Activated naive CD8-positive, alpha-beta T cell treated with anti-CD3 and anti-CD28 coated beads, Interleukin-2, amount 10 ng/mL, durations not matched to agents 7 days and 5 days (primary cell): Measurements from ENCODE around the gene RAB27B. TPM values are rescaled to one million over a fixed set of nuclear protein-coding genes. Genes with fewer than 3 reads are reported as not detected.

ENCODE experiments used
- ATAC-seq: fragments of 150-1000 bp; cut with Tn5 transposase; one replicate; pipeline ENCODE4 v1.10.0; 2021; ENCODE audit warnings: low read depth, moderate library complexity
- POLR2A ChIA-PET: fragments of 350-600 bp; sonication (Branson Sonifier 250); formaldehyde crosslinking; loops from one replicate; lab custom pipeline; 2021; ENCODE audit warnings: antibody characterized with exemption; lab: Charles Lee
- DNase-seq: peaks from one replicate; pipeline ENCODE4 v3.0.0; 2021
- H3K27ac Mint-ChIP-seq: one replicate; pipeline ENCODE4 v1.8.0; 2022; ENCODE audit warnings: mild to moderate bottlenecking, mixed read lengths
- H3K27me3 Mint-ChIP-seq: one replicate; pipeline ENCODE4 v1.8.0; 2022; ENCODE audit warnings: mild to moderate bottlenecking, moderate library complexity, mixed read lengths
- H3K36me3 Mint-ChIP-seq: one replicate; pipeline ENCODE4 v1.8.0; 2021; ENCODE audit warnings: mild to moderate bottlenecking, mixed read lengths
- H3K4me1 Mint-ChIP-seq: one replicate; pipeline ENCODE4 v1.8.0; 2021; ENCODE audit warnings: mixed read lengths
- H3K4me3 Mint-ChIP-seq: one replicate; pipeline ENCODE4 v1.8.0; 2022; ENCODE audit warnings: mild to moderate bottlenecking, moderate library complexity, mixed read lengths
- H3K9me3 Mint-ChIP-seq: one replicate; pipeline ENCODE4 v1.8.0; 2021; ENCODE audit warnings: mixed read lengths
- total RNA-seq, 2 experiments: library from RNA; stranded (reverse); gene quantifications; one replicate each; pipeline ENCODE4 v1.2.3, GENCODE V29; 2021

The RAB27B gene
- total RNA-seq, 2 experiments from 2014 or later = 1.4 to 1.7 TPM

DNA sequence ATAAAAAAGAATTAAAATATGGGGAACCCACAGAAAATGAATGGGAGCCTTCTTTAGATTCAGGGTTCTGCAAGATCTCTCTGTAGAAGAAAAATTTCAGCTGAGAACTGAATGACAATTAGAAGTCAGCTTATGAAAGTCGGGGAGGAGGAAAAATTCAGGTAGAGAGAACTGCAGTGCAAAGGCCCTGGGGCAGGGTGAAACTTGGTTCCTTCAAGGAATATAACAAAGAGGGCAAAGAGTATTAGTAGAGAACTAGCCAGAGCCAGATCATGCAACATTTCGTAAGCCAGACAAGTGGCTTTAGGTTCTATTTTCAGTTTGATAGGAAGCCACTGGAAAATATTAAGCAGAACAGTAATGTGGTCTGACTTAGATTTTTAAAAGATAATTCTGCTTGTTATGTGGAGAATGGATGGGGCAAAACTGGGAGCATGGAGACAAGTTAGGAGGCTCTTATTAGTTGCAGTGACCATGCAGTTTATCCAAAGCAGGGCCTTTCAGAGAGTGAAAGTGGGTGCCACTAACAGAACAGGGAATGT lies 27.9 kb downstream of the RAB27B start:
- Mint-ChIP-seq H3K9me3 (peaks cover 1% of the 10 kb centered on the region), H3K36me3 (no peaks in the 10 kb centered on the region), H3K4me1 (peaks cover 5% of the 10 kb centered on the region), H3K27me3 (peaks cover 20% of the 10 kb centered on the region), H3K27ac (no peak overlapping the region), H3K4me3 (no peak overlapping the region)
- ATAC-seq = no peak
- POLR2A ChIA-PET = no interaction called here
- no peak for DNase-seq

- H3K27me3 Mint-ChIP-seq = peaks cover 20% of the 10 kb centered on the region
- H3K9me3 Mint-ChIP-seq = peaks cover 1% of the 10 kb centered on the region
- H3K36me3 Mint-ChIP-seq = no peaks in the 10 kb centered on the region
- H3K4me3 Mint-ChIP-seq = no peak overlapping the region
- H3K4me1 Mint-ChIP-seq = peaks cover 5% of the 10 kb centered on the region
- ATAC-seq (no peak), DNase-seq (no peak)
- no peak overlapping the region for H3K27ac Mint-ChIP-seq
- POLR2A ChIA-PET = no interaction called here
Measured at GRCh38 chr18:54857499-54857898, 29.2 kb downstream of the RAB27B start.

- Mint-ChIP-seq H3K4me3 (no peak overlapping the region), H3K27me3 (peaks cover 13% of the 10 kb centered on the region), H3K27ac (no peak overlapping the region), H3K9me3 (peaks cover 1% of the 10 kb centered on the region), H3K36me3 (no peaks in the 10 kb centered on the region), H3K4me1 (no peaks in the 10 kb centered on the region)
- DNase-seq (no peak), ATAC-seq (no peak)
- POLR2A ChIA-PET = no interaction called here
Measured at GRCh38 chr18:54859667-54860421, 31.6 kb downstream of the RAB27B start.

DNA sequence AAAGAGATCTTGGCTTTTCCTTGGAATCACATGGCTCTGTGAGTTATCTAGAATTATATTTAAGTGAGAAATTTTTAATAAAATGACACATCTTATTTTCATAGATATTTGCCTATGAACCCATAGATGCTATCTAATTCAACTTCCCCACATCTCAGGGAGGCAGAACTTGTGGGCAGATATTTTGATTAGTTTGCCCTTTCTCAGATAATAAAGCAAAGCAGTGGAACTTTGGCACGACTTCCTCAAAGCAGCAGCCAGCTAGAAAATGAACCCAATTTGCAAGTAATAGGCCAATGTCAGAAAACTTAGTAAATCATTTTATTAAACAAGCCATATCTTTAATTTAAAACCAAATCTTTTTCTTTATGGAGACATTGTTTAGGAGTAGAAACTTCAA lies 32.7 kb downstream of the RAB27B start:
- peaks cover 1% of the 10 kb centered on the region for H3K9me3 Mint-ChIP-seq
- H3K36me3 Mint-ChIP-seq = no peaks in the 10 kb centered on the region
- peaks cover 12% of the 10 kb centered on the region for H3K27me3 Mint-ChIP-seq
- POLR2A ChIA-PET = no interaction called here
- H3K4me1 Mint-ChIP-seq = no peaks in the 10 kb centered on the region
- H3K27ac Mint-ChIP-seq = no peak overlapping the region
- DNase-seq = no peak
- no peak for ATAC-seq
- no peak overlapping the region for H3K4me3 Mint-ChIP-seq

DNA sequence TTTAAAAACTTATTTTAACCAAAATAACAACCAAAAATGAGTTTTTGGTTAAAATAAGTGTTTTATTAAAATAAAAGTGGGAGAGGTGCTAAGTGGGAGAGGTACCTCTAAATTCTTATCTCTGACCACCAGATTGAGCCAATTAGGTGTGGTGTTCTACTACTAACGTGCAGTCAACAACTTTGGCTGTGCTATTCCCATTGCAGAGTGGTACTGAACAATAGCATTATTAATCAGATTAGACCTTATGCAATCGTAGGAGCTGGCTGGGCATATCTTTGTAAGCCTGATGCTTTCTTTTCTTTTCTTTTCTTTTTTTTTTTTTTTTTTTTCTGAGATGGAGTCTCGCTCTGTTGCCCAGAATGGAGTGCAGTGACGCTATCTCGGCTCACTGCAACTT lies 38.9 kb downstream of the RAB27B start:
- POLR2A ChIA-PET = no interaction called here
- H3K36me3 Mint-ChIP-seq = no peaks in the 10 kb centered on the region

GRCh38 chr18:54871231-54871630 lies 43.0 kb downstream of the RAB27B start:
- H3K27me3 Mint-ChIP-seq = peaks cover 7% of the 10 kb centered on the region
- peaks cover 5% of the 10 kb centered on the region for H3K4me1 Mint-ChIP-seq
- H3K27ac Mint-ChIP-seq = no peak overlapping the region
- H3K9me3 Mint-ChIP-seq = no peaks in the 10 kb centered on the region
- DNase-seq = no peak
- no peak overlapping the region for H3K4me3 Mint-ChIP-seq
- H3K36me3 Mint-ChIP-seq = no peaks in the 10 kb centered on the region
- POLR2A ChIA-PET = no interaction called here
- ATAC-seq = no peak

More for the DNA sequence above, 38.9 kb downstream of the RAB27B start:
- H3K9me3 Mint-ChIP-seq = no peaks in the 10 kb centered on the region
- no peak for DNase-seq
- no peaks in the 10 kb centered on the region for H3K4me1 Mint-ChIP-seq
- H3K27ac Mint-ChIP-seq = no peak overlapping the region
- H3K4me3 Mint-ChIP-seq = no peak overlapping the region
- ATAC-seq = no peak
- peaks cover 5% of the 10 kb centered on the region for H3K27me3 Mint-ChIP-seq

DNA sequence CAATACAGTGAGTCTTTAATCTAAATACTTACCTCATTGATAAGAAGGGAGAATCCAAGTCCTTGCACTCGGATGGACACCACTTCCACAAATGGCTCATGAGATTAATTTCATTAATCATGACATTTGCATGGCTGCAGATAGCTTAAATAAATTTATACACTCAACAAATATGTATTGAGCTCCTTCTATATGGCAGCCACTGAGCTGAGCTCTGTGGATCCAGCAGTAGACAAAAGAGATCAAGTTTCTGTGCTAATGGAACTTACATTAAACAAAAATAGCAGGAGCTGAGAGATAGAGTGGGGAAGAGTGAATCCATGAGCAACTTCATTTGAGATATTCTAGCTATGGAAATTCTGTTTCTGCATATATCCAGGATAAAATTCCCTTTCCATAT lies 44.4 kb downstream of the RAB27B start:
- Mint-ChIP-seq H3K9me3 (no peaks in the 10 kb centered on the region), H3K4me3 (no peak overlapping the region), H3K27me3 (peaks cover 7% of the 10 kb centered on the region), H3K4me1 (peaks cover 5% of the 10 kb centered on the region), H3K27ac (no peak overlapping the region), H3K36me3 (no peaks in the 10 kb centered on the region)
- POLR2A ChIA-PET = no interaction called here
- DNase-seq = no peak
- ATAC-seq = no peak

GRCh38 chr18:54873884-54874255 lies 45.6 kb downstream of the RAB27B start:
- Mint-ChIP-seq H3K4me1 (peaks cover 5% of the 10 kb centered on the region), H3K4me3 (no peak overlapping the region), H3K27me3 (peaks cover 7% of the 10 kb centered on the region), H3K36me3 (no peaks in the 10 kb centered on the region), H3K27ac (no peak overlapping the region), H3K9me3 (no peaks in the 10 kb centered on the region)
- DNase-seq (no peak), ATAC-seq (no peak)
- POLR2A ChIA-PET = no interaction called here

DNA sequence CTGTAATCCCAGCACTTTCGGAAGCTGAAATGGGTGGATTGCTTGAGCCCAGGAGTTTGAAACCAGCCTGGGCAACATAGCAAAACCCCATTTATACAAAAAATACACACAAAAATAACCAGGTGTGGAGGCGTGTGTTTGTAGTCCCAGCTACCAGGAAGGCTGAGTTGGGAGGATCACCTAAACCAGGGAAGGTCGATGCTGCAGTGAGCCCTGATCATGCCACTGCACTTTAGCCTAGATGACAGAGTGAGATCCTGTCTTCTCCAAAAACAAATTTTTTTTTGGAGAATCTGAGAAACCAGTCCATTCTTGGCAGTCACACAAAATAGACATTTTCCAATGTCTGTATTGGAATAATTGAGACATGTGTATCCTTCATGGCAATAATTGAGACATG lies 46.8 kb downstream of the RAB27B start:
- H3K27me3 Mint-ChIP-seq = peaks cover 7% of the 10 kb centered on the region
- H3K36me3 Mint-ChIP-seq = no peaks in the 10 kb centered on the region
- H3K4me3 Mint-ChIP-seq = no peak overlapping the region
- no peak for DNase-seq
- no peaks in the 10 kb centered on the region for H3K9me3 Mint-ChIP-seq
- no peak overlapping the region for H3K27ac Mint-ChIP-seq
- POLR2A ChIA-PET = no interaction called here
- H3K4me1 Mint-ChIP-seq = peaks cover 5% of the 10 kb centered on the region
- ATAC-seq = no peak

GRCh38 chr18:54877076-54877475 lies 48.8 kb downstream of the RAB27B start:
- Mint-ChIP-seq H3K36me3 (no peaks in the 10 kb centered on the region), H3K4me1 (peaks cover 5% of the 10 kb centered on the region), H3K27ac (no peak overlapping the region), H3K27me3 (peaks cover 2% of the 10 kb centered on the region), H3K9me3 (no peaks in the 10 kb centered on the region), H3K4me3 (no peak overlapping the region)
- DNase-seq (no peak), ATAC-seq (no peak)
- POLR2A ChIA-PET = no interaction called here

DNA sequence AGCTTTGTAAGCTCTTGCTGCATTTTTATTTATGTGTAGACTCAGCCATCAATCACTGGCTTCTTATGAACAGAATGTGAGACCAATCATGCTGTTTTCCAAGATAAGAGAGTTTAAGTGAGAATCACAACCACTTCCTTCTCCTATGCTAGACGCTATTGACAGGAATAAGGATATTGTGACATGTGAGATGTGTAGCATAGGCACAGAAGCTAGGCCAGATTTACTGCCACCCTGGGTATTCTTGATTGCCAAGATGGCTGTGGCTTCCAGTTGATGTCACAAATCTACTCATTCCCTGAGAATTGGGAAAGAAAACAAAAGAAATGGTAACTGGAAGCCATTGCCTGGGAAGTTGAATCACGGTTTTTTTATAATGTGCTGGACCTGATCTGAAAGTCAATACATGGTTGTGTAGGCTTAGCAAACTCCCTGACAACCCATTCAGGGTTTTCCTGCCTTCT lies 49.9 kb downstream of the RAB27B start:
- POLR2A ChIA-PET = no interaction called here
- H3K27me3 Mint-ChIP-seq = peaks cover 3% of the 10 kb centered on the region
- H3K9me3 Mint-ChIP-seq = no peaks in the 10 kb centered on the region
- DNase-seq (no peak), ATAC-seq (no peak)
- no peak overlapping the region for H3K27ac Mint-ChIP-seq
- no peak overlapping the region for H3K4me3 Mint-ChIP-seq
- H3K4me1 Mint-ChIP-seq = peaks cover 3% of the 10 kb centered on the region
- H3K36me3 Mint-ChIP-seq = no peaks in the 10 kb centered on the region

DNA sequence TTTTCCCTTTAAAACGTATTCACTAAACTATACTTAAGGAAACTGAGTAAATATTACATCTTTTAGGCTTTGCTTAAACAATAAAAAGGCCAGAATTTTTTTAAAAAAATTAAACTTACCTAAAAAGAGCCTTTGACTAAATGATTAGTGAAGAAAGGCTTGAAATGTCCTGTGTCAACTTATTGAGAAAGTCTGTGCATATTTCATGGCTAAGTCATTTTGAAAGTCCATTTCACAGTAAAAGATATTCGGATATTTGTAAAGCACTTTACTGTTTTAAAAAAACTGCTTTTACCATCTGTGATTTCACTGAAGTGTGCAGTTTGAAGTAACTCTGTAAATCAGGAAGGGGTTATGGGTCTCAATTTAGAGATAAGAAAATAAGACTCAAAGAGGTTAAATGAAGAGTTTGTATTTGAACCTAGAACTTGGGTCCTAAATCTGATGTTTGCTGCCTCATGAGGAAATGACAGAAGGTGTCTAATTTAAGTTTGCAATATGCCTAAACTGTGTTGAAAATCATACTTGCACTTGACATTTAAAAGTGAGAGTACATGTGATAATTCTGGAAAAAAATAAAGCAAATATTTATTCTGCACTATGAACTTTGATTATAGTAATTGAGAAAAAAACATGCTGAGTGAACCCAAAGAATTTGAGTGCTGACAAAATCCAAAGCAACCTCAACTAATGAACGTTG lies 50.5 kb downstream of the RAB27B start:
- no peak for ATAC-seq
- no peak overlapping the region for H3K27ac Mint-ChIP-seq
- peaks cover 3% of the 10 kb centered on the region for H3K27me3 Mint-ChIP-seq
- no peaks in the 10 kb centered on the region for H3K4me1 Mint-ChIP-seq
- no peaks in the 10 kb centered on the region for H3K9me3 Mint-ChIP-seq
- no peaks in the 10 kb centered on the region for H3K36me3 Mint-ChIP-seq
- no peak overlapping the region for H3K4me3 Mint-ChIP-seq
- POLR2A ChIA-PET = no interaction called here
- no peak for DNase-seq

GRCh38 chr18:54879691-54880090 lies 51.4 kb downstream of the RAB27B start:
- ATAC-seq (no peak), DNase-seq (no peak)
- H3K4me3 Mint-ChIP-seq = no peak overlapping the region
- no peaks in the 10 kb centered on the region for H3K36me3 Mint-ChIP-seq
- H3K9me3 Mint-ChIP-seq = no peaks in the 10 kb centered on the region
- H3K4me1 Mint-ChIP-seq = no peaks in the 10 kb centered on the region
- H3K27me3 Mint-ChIP-seq = peaks cover 1% of the 10 kb centered on the region
- H3K27ac Mint-ChIP-seq = no peak overlapping the region
- POLR2A ChIA-PET = no interaction called here
